Measurements from ENCODE around the gene CCNK.

DNA sequence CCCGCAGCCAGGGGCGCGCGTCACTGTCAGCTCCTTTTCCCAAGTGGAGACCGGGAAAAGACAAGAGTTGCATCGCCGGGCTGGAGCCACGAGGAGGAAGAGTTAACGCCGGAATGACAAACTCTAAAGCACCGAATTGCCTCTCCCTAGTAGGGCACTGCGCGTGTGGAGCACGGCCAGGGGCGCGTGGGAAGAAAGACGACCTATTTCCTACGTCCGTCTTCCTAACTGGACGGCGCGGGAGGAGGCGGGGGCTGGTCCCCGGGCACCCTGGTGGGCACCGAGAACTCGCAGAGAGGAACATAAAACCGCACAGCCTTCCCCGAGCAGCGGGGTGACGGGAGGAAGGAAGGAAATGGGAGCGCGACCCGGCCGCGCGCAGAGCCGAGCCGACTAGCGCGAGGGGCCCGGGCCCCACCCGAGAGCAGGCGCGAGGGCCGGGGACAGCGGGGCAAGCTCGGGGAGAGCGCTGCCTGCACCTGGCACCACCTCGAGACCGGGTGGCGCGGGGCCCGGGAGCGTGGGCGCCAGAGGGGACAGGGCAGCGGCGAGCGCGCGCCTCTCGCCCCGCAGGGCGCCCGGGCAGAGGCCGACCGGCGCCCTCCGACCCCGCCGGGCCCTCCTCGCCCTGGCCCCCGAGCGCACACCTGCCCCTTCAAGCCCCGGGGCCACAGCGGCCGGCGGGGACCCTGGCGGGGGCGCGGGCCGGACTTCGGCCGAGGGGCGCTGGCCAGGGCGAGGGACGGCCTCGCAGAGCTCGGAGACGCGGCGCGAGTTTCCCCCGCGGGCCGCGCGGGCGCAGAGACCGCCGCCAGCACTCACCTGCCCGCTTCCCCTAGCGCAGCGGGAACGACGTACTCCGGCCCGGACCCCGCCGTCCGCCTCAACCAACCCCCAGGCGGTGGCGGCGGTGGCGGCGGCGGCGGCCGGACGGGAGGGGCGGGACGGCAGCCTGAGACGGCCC is 1.0 kb upstream of the CCNK start, which contains the start of gene SETD3:
- TF ChIP-seq EZH2 (IDR thresholded peaks at IDR 0.05; ENCODE audit: insufficient read depth, poor library complexity, severe bottlenecking) = no peak
- TF ChIP-seq EZH2phosphoT487 (IDR thresholded peaks at IDR 0.05; ENCODE audit: insufficient read depth, low read depth) = no peak
